Measurements from ENCODE around the gene ANKLE2. TPM values are rescaled to one million over a fixed set of nuclear protein-coding genes. Genes with fewer than 3 reads are reported as not detected.

Gene ANKLE2
- total RNA-seq, 1 experiment from 2014 or later: 80.3 TPM

DNA sequence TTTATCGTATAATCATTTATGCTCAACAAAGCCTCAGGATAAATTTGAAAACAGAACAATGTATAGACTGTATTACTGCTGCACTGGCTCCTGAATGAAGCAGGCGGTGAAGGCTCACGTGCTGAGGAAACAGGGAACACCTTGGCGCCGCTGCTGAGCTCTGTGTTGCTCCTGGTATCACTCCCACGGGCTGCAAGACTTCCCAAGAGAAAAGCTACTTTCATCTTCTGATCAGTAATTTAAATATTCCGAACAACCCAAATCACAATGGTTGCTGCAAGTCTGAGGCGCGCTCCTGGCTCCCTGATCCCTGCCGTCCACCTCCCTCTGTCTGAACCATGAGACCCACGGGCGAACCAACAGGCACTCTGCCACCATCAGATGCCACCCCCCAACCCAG lies 35.2 kb downstream of the ANKLE2 start:
- Histone ChIP-seq H3K14ac (ENCODE audit: insufficient read depth, low read length) (no peak overlapping the region), H2BK120ac (ENCODE audit: low read depth, low read length, poor library complexity, severe bottlenecking) (no peak overlapping the region), H3K4ac (ENCODE audit: low read depth, low read length) (no peak overlapping the region), H2BK15ac (ENCODE audit: low read depth, low read length) (no peak overlapping the region), H3K79me1 (ENCODE audit: insufficient read depth, low read depth, low read length, poor library complexity, severe bottlenecking) (no peaks in the 10 kb centered on the region), H2BK12ac (ENCODE audit: insufficient read length, low read depth, low read length) (no peak overlapping the region), H2BK20ac (ENCODE audit: low read depth, low read length, poor library complexity, severe bottlenecking) (no peak overlapping the region), H3K9me3 (ENCODE audit: control insufficient read depth, low read depth, low read length) (no peaks in the 10 kb centered on the region), H4K8ac (replicated peaks; ENCODE audit: insufficient read length, low read depth, low read length) (no peak overlapping the region), H3K4me2 (ENCODE audit: insufficient read depth, insufficient read length, low read length) (no peak overlapping the region), H3K56ac (ENCODE audit: insufficient read length, low read depth, low read length) (no peak overlapping the region), H3K27ac (ENCODE audit: insufficient read length, low read depth, low read length) (no peak overlapping the region), H3K18ac (ENCODE audit: insufficient read length, low read depth, low read length) (no peak overlapping the region), H2BK5ac (ENCODE audit: insufficient read length, low read length) (no peak overlapping the region), H4K20me1 (ENCODE audit: control insufficient read depth, insufficient read depth, insufficient read length) (no peaks in the 10 kb centered on the region), H3K9ac (ENCODE audit: extremely low read depth, insufficient read length, low read length) (no peak overlapping the region), H3K79me2 (ENCODE audit: insufficient read depth, low read length) (no peaks in the 10 kb centered on the region), H3K27me3 (ENCODE audit: insufficient read depth, low read length) (no peaks in the 10 kb centered on the region), H3K23ac (ENCODE audit: insufficient read length, low read depth, low read length) (no peak overlapping the region), H2AFZ (ENCODE audit: low read length) (no peak overlapping the region), H2AK5ac (ENCODE audit: insufficient read length, low read length) (no peak overlapping the region), H3T11ph (ENCODE audit: low read length) (no peak overlapping the region), H3K23me2 (ENCODE audit: insufficient read length, low read depth, low read length, poor library complexity, severe bottlenecking) (no peaks in the 10 kb centered on the region), H4K91ac (ENCODE audit: insufficient read length, low read depth, low read length) (no peak overlapping the region), H3K4me1 (ENCODE audit: insufficient read depth, low read length) (no peaks in the 10 kb centered on the region), H4K5ac (ENCODE audit: insufficient read length, low read depth, low read length) (no peak overlapping the region)
- TF ChIP-seq, protein P1, sequence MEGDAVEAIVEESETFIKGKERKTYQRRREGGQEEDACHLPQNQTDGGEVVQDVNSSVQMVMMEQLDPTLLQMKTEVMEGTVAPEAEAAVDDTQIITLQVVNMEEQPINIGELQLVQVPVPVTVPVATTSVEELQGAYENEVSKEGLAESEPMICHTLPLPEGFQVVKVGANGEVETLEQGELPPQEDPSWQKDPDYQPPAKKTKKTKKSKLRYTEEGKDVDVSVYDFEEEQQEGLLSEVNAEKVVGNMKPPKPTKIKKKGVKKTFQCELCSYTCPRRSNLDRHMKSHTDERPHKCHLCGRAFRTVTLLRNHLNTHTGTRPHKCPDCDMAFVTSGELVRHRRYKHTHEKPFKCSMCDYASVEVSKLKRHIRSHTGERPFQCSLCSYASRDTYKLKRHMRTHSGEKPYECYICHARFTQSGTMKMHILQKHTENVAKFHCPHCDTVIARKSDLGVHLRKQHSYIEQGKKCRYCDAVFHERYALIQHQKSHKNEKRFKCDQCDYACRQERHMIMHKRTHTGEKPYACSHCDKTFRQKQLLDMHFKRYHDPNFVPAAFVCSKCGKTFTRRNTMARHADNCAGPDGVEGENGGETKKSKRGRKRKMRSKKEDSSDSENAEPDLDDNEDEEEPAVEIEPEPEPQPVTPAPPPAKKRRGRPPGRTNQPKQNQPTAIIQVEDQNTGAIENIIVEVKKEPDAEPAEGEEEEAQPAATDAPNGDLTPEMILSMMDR (conservative IDR thresholded peaks at IDR 0.05): no peak
- Mint-ChIP-seq H3K27me3 (ENCODE audit: low read depth) (no peaks in the 10 kb centered on the region; the same call in 1 of the 2 replicates), H3K9me3 (peaks cover 13 to 16% of the 10 kb centered on the region in 2 experiments), H3K36me3 (ENCODE audit: insufficient read depth in 1 of 3, low read depth in 3 of 3) (peaks cover 63 to 96% (median 79%) of the 10 kb centered on the region in 3 experiments), H3K4me1 (no peaks in the 10 kb centered on the region), H3K27ac (no peak overlapping the region), H3K4me3 (no peak overlapping the region)
- DNase-seq: no peak
- WGBS (ENCODE audit: extremely low coverage, insufficient read length, low lambda C conversion rate): no CpG with 5 or more reads among the region's 12 CpGs
